Frontal cortex (tissue), 4 donors: ENCODE results near the gene FAM120A. TPM values are rescaled to one million over a fixed set of nuclear protein-coding genes. Genes with fewer than 3 reads are reported as not detected.

Experiments used
- DNase-seq, 2 donors: peaks; one replicate each; pipeline ENCODE4 v3.0.0; 2012; ENCODE audit warnings: low spot score in 2 of 2
- FAIRE-seq: peaks from 2 replicates; lab custom pipeline; 2012; peaks lifted over from hg19 to GRCh38; lab: Jason Lieb, UNC
- small RNA-seq: library from RNA; depleted of rRNA; stranded (forward); fragments of <200 nt; gene quantifications from one replicate; pipeline ENCODE3, GENCODE V24; 2014
- total RNA-seq: library from RNA; depleted of rRNA; stranded (reverse); fragments of >200 nt; gene quantifications from one replicate; pipeline ENCODE4 v1.2.3, GENCODE V29; 2014
- donor health status: control.
- donor health status: control.
- donor health status: control.

FAM120A gene
- total RNA-seq, 1 donor from 2014 or later: 67.7 TPM

GRCh38 chr9:93600504-93600903, 149.0 kb downstream of the FAM120A start:
- DNase-seq: no peak
- no peak for FAIRE-seq

- no peak for FAIRE-seq
- DNase-seq: no peak
Measured at GRCh38 chr9:93601063-93601462, 149.6 kb downstream of the FAM120A start.

- no peak for FAIRE-seq
- DNase-seq: no peak
Measured at GRCh38 chr9:93601666-93602065, 150.2 kb downstream of the FAM120A start.

- DNase-seq (no peak), FAIRE-seq (no peak)
Measured at GRCh38 chr9:93603011-93603410, 151.5 kb downstream of the FAM120A start.

GRCh38 chr9:93603906-93604326, 152.4 kb downstream of the FAM120A start:
- no peak for FAIRE-seq
- no peak for DNase-seq

- DNase-seq (no peak), FAIRE-seq (no peak)
Measured at GRCh38 chr9:93606187-93606586, 154.7 kb downstream of the FAM120A start.

- FAIRE-seq (no peak), DNase-seq (no peak)
Measured at GRCh38 chr9:93610206-93610605, 158.7 kb downstream of the FAM120A start.

GRCh38 chr9:93612052-93612795, 160.7 kb downstream of the FAM120A start:
- no peak for FAIRE-seq
- DNase-seq: no peak

GRCh38 chr9:93612796-93613154, 161.3 kb downstream of the FAM120A start:
- FAIRE-seq (no peak), DNase-seq (no peak)

GRCh38 chr9:93613174-93613573, 161.7 kb downstream of the FAM120A start:
- DNase-seq: no peak
- no peak for FAIRE-seq

- FAIRE-seq: no peak
- no peak for DNase-seq
Measured at GRCh38 chr9:93613791-93614190, 162.3 kb downstream of the FAM120A start.

- FAIRE-seq (no peak), DNase-seq (no peak)
Measured at GRCh38 chr9:93614830-93615468, 163.5 kb downstream of the FAM120A start.

Small RNAs within 50 kb of the gene (small RNA-seq; reads per million reads assigned to genes)
- gene RF00019: not detected

Other genes starting within 250 kb of the FAM120A start
- gene FAM120AOS, start 1.9 kb downstream of the FAM120A start, total RNA-seq: 24.1 TPM
- 31.8 TPM for gene PHF2, start 124.9 kb downstream of the FAM120A start, total RNA-seq